Hepatocyte (in vitro differentiated cells): ENCODE measurements around the gene ZMIZ2. TPM values are rescaled to one million over a fixed set of nuclear protein-coding genes. Genes with fewer than 3 reads are reported as not detected.

Source experiments
- DNase-seq: peaks from one replicate; pipeline ENCODE4 v3.0.0-alpha.2; 2016; ENCODE audit warnings: low spot score
- H2AFZ ChIP-seq: fragments of 200-600 bp; sonication (generic); 2 replicates; pipeline ENCODE4 v1.6.0; 2016; ENCODE audit warnings: antibody characterized with exemption, mild to moderate bottlenecking
- H3K27ac ChIP-seq: fragments of 200-600 bp; sonication (generic); 2 replicates; pipeline ENCODE4 v1.5.1; 2016; ENCODE audit warnings: mild to moderate bottlenecking
- H3K27me3 ChIP-seq: fragments of 200-600 bp; sonication (generic); 2 replicates; pipeline ENCODE4 v1.6.1; 2016
- H3K36me3 ChIP-seq: fragments of 200-600 bp; sonication (generic); replicated peaks from 2 replicates; pipeline ENCODE4 v1.5.1; 2016; ENCODE audit warnings: low read depth; ENCODE audit not compliant: insufficient read depth
- H3K4me1 ChIP-seq: fragments of 200-600 bp; sonication (generic); 2 replicates; pipeline ENCODE4 v1.5.1; 2016; ENCODE audit warnings: mild to moderate bottlenecking, moderate library complexity; ENCODE audit not compliant: insufficient read depth
- H3K4me2 ChIP-seq: fragments of 200-600 bp; sonication (generic); 2 replicates; pipeline ENCODE4 v1.6.0; 2016
- H3K4me3 ChIP-seq: fragments of 200-600 bp; sonication (generic); 2 replicates; pipeline ENCODE4 v1.5.1; 2016; ENCODE audit warnings: mild to moderate bottlenecking
- H3K79me2 ChIP-seq: fragments of 200-600 bp; sonication (generic); 2 replicates; pipeline ENCODE4 v1.6.0; 2017; ENCODE audit warnings: mild to moderate bottlenecking
- H3K9me2 ChIP-seq: fragments of 200-600 bp; sonication (generic); replicated peaks from 2 replicates; pipeline ENCODE4 v1.6.0; 2017; ENCODE audit warnings: mild to moderate bottlenecking; ENCODE audit not compliant: insufficient read depth
- H3K9me3 ChIP-seq: fragments of 200-600 bp; sonication (generic); 2 replicates; pipeline ENCODE4 v1.5.1; 2016; ENCODE audit warnings: low read depth, mild to moderate bottlenecking
- H4K20me1 ChIP-seq: fragments of 200-600 bp; sonication (generic); 2 replicates; pipeline ENCODE4 v1.6.0; 2016; ENCODE audit warnings: mild to moderate bottlenecking; ENCODE audit not compliant: insufficient read depth, poor library complexity, severe bottlenecking
- CTCF ChIP-seq: fragments of 200-600 bp; sonication (generic); IDR thresholded peaks from 2 replicates; pipeline ENCODE4 v1.5.1; 2016; ENCODE audit warnings: antibody characterized with exemption, mild to moderate bottlenecking; ENCODE audit not compliant: poor library complexity
- EZH2 ChIP-seq: fragments of 200-600 bp; sonication (generic); IDR thresholded peaks from 2 replicates; pipeline ENCODE4 v1.6.1; 2016; ENCODE audit warnings: antibody characterized with exemption, mild to moderate bottlenecking, borderline replicate concordance
- EZH2phosphoT487 ChIP-seq: fragments of 200-600 bp; sonication (generic); IDR thresholded peaks from one replicate; pipeline ENCODE4 v1.6.1; 2018; ENCODE audit warnings: antibody characterized with exemption, mild to moderate bottlenecking, low read depth, moderate library complexity; ENCODE audit not compliant: unreplicated experiment, severe bottlenecking
- WGBS: methylation state at CpG from one replicate; pipeline ENCODE4 v1.1.6; 2016; ENCODE audit warnings: low lambda C conversion rate; ENCODE audit errors: missing lambda C conversion rate; 5-methylcytosine and 5-hydroxymethylcytosine counted together
- polyA plus RNA-seq: library from polyadenylated mRNA; unstranded; fragments of >200 nt; fragmentation: Nextera tagmentation; extraction: Ambion mirVana; gene quantifications from 2 replicates; pipeline ENCODE4 v1.2.1, GENCODE V29; 2016
- total RNA-seq: library from RNA; depleted of rRNA; stranded (reverse); fragments of >200 nt; gene quantifications from 2 replicates; pipeline ENCODE4 v1.2.3, GENCODE V29; 2014

Gene ZMIZ2
- total and polyA plus RNA-seq, 2 experiments from 2014 or later = 10.5 to 37.0 TPM

DNA sequence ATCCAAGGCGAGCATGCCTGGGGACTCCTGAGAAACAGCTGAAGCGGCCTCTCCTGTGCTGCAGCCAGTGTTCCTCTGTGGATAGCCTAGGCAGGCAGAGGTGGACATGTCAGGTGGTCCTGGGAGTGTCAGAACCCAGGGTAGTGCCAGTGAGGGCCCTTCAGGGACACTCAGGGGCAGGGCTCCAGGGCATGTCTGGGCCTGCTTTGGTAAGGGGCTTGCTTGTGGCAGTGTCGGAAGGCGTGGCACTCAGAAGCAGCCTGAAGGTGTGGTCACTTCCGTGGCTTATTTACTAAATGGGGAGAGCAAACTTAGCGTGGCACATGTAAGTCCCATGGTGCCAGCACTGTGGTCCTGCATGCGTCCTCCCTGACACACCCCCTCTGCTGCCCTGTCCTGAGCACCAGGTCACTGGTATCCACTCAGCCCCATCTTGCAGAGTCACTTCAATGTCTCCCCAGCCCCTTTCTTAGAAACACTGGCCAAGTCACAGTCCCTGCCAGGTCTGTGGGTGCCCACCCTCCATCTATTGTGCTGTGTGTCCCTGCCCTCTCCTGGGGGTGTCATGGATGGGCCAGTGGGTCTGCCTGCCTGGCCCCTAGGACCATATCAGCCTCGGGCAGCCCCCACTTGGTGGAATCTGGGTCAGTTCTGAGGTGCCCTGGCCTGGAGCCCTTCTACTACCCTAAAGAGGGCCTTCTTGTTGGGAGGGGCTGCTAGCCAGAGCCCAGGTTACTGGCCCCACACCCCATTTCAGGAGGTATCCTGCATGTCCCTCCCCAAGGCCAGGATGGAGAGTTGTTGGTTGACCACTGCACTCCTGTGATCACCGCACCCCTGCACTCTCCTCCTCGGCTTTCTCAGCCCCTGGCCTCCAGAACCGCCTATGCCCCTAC is 6.4 kb downstream of the ZMIZ2 start:
- no peak for TF ChIP-seq EZH2phosphoT487
- WGBS = 96% methylated on average over 11 of the region's 11 CpGs

GRCh38 chr7:44755698-44756627 is 7.3 kb downstream of the ZMIZ2 start:
- H3K9me3 ChIP-seq = no peaks in the 10 kb centered on the region
- peaks cover 54% of the 10 kb centered on the region for H3K79me2 ChIP-seq
- peaks cover 9% of the 10 kb centered on the region for H4K20me1 ChIP-seq
- H3K9me2 ChIP-seq = no peaks in the 10 kb centered on the region
- peaks cover 8% of the 10 kb centered on the region for H3K4me1 ChIP-seq
- no peak overlapping the region for H3K4me2 ChIP-seq
- no peaks in the 10 kb centered on the region for H3K36me3 ChIP-seq
- H2AFZ ChIP-seq = no peak overlapping the region
- no peaks in the 10 kb centered on the region for H3K27me3 ChIP-seq
- 93% methylated on average over 17 of the region's 17 CpGs for WGBS
- H3K4me3 ChIP-seq = no peak overlapping the region
- DNase-seq = no peak
- TF ChIP-seq EZH2 = no peak
- H3K27ac ChIP-seq = no peak overlapping the region

More for the DNA sequence above, 6.4 kb downstream of the ZMIZ2 start:
- Histone ChIP-seq H2AFZ (no peak overlapping the region), H3K27me3 (no peaks in the 10 kb centered on the region), H3K79me2 (peaks cover 63% of the 10 kb centered on the region), H3K9me2 (no peaks in the 10 kb centered on the region), H3K4me1 (peaks cover 12% of the 10 kb centered on the region), H3K4me2 (no peak overlapping the region), H3K4me3 (no peak overlapping the region), H3K36me3 (no peaks in the 10 kb centered on the region), H4K20me1 (peaks cover 14% of the 10 kb centered on the region), H3K9me3 (no peaks in the 10 kb centered on the region), H3K27ac (no peak overlapping the region)
- DNase-seq = no peak

GRCh38 chr7:44756904-44757303 is 8.3 kb downstream of the ZMIZ2 start:
- no peaks in the 10 kb centered on the region for H3K4me1 ChIP-seq
- H3K27ac ChIP-seq = no peak overlapping the region
- H4K20me1 ChIP-seq = peaks cover 6% of the 10 kb centered on the region
- H3K4me2 ChIP-seq = no peak overlapping the region
- no peak for TF ChIP-seq EZH2phosphoT487
- TF ChIP-seq CTCF = no peak
- no peak for TF ChIP-seq EZH2
- peaks cover 44% of the 10 kb centered on the region for H3K79me2 ChIP-seq
- H3K27me3 ChIP-seq = no peaks in the 10 kb centered on the region
- H3K9me3 ChIP-seq = no peaks in the 10 kb centered on the region
- 88% methylated on average over 12 of the region's 12 CpGs for WGBS
- DNase-seq = no peak
- no peaks in the 10 kb centered on the region for H3K9me2 ChIP-seq
- no peak overlapping the region for H2AFZ ChIP-seq
- no peaks in the 10 kb centered on the region for H3K36me3 ChIP-seq
- no peak overlapping the region for H3K4me3 ChIP-seq

- TF ChIP-seq EZH2 = no peak
- no peak for TF ChIP-seq EZH2phosphoT487
- no peak for TF ChIP-seq CTCF
- Histone ChIP-seq H3K4me2 (no peak overlapping the region), H3K27me3 (no peaks in the 10 kb centered on the region), H3K36me3 (no peaks in the 10 kb centered on the region), H3K27ac (no peak overlapping the region), H4K20me1 (peaks cover 6% of the 10 kb centered on the region), H2AFZ (no peak overlapping the region), H3K79me2 (peaks cover 40% of the 10 kb centered on the region), H3K4me1 (no peaks in the 10 kb centered on the region), H3K9me3 (no peaks in the 10 kb centered on the region), H3K4me3 (no peak overlapping the region), H3K9me2 (no peaks in the 10 kb centered on the region)
- DNase-seq = peak; percentile 51
- 96% methylated on average over 10 of the region's 10 CpGs for WGBS
These were observed 8.7 kb downstream of the ZMIZ2 start for GRCh38 chr7:44757311-44757710.
